ENCODE data around the gene ZNF500.

ZNF500 gene

GRCh38 chr16:4767872-4768548, 1.0 kb upstream of the ZNF500 start:
- no peak for ATAC-seq
- H3K27ac Mint-ChIP-seq: peak overlapping the region; percentile 84
- no peaks in the 10 kb centered on the region for H3K9me3 Mint-ChIP-seq
- H3K4me1 Mint-ChIP-seq: peaks cover 38% of the 10 kb centered on the region
- peaks cover 12% of the 10 kb centered on the region for H3K36me3 Mint-ChIP-seq
- H3K27me3 Mint-ChIP-seq: no peaks in the 10 kb centered on the region
- H3K4me3 Mint-ChIP-seq: peak overlapping the region; percentile 95

GRCh38 chr16:4765511-4766474, 1.2 kb downstream of the ZNF500 start:
- peaks cover 44% of the 10 kb centered on the region for H3K4me1 Mint-ChIP-seq
- no peaks in the 10 kb centered on the region for H3K27me3 Mint-ChIP-seq
- peak overlapping the region; percentile 95 for H3K4me3 Mint-ChIP-seq
- ATAC-seq: no peak
- no peaks in the 10 kb centered on the region for H3K9me3 Mint-ChIP-seq
- H3K27ac Mint-ChIP-seq: peak overlapping the region; percentile 84
- H3K36me3 Mint-ChIP-seq: peaks cover 28% of the 10 kb centered on the region

- Mint-ChIP-seq H3K9me3 (no peaks in the 10 kb centered on the region), H3K36me3 (peaks cover 42% of the 10 kb centered on the region), H3K27ac (no peak overlapping the region), H3K4me1 (peaks cover 43% of the 10 kb centered on the region), H3K27me3 (no peaks in the 10 kb centered on the region), H3K4me3 (no peak overlapping the region)
- no peak for ATAC-seq
These were observed 3.2 kb downstream of the ZNF500 start for GRCh38 chr16:4763791-4764190.

- H3K4me3 Mint-ChIP-seq: no peak overlapping the region
These were observed 4.8 kb downstream of the ZNF500 start for GRCh38 chr16:4762205-4762604.

GRCh38 chr16:4760221-4760910, 6.6 kb downstream of the ZNF500 start:
- Mint-ChIP-seq H3K27me3 (no peaks in the 10 kb centered on the region), H3K9me3 (no peaks in the 10 kb centered on the region), H3K4me1 (peaks cover 13% of the 10 kb centered on the region), H3K4me3 (no peak overlapping the region), H3K27ac (no peak overlapping the region), H3K36me3 (peaks cover 60% of the 10 kb centered on the region)
- no peak for ATAC-seq

More at GRCh38 chr16:4762205-4762604, 4.8 kb downstream of the ZNF500 start:
- ATAC-seq: no peak
- Mint-ChIP-seq H3K27me3 (no peaks in the 10 kb centered on the region), H3K9me3 (no peaks in the 10 kb centered on the region), H3K36me3 (peaks cover 52% of the 10 kb centered on the region), H3K4me1 (peaks cover 27% of the 10 kb centered on the region), H3K27ac (no peak overlapping the region)

GRCh38 chr16:4755687-4756086, 11.3 kb downstream of the ZNF500 start:
- no peaks in the 10 kb centered on the region for H3K27me3 Mint-ChIP-seq
- no peak overlapping the region for H3K4me3 Mint-ChIP-seq
- no peak for ATAC-seq
- peaks cover 6% of the 10 kb centered on the region for H3K4me1 Mint-ChIP-seq
- no peak overlapping the region for H3K27ac Mint-ChIP-seq
- H3K9me3 Mint-ChIP-seq: no peaks in the 10 kb centered on the region
- peaks cover 54% of the 10 kb centered on the region for H3K36me3 Mint-ChIP-seq

- Mint-ChIP-seq H3K9me3 (no peaks in the 10 kb centered on the region), H3K27me3 (no peaks in the 10 kb centered on the region), H3K4me3 (no peak overlapping the region), H3K4me1 (peaks cover 3% of the 10 kb centered on the region), H3K27ac (no peak overlapping the region), H3K36me3 (peaks cover 46% of the 10 kb centered on the region)
- ATAC-seq: no peak
These were observed 12.1 kb downstream of the ZNF500 start for GRCh38 chr16:4754865-4755264.

GRCh38 chr16:4753227-4753626, 13.7 kb downstream of the ZNF500 start:
- H3K27ac Mint-ChIP-seq: no peak overlapping the region
- no peak for ATAC-seq
- H3K27me3 Mint-ChIP-seq: no peaks in the 10 kb centered on the region
- H3K4me3 Mint-ChIP-seq: no peak overlapping the region
- no peaks in the 10 kb centered on the region for H3K9me3 Mint-ChIP-seq
- H3K4me1 Mint-ChIP-seq: peaks cover 13% of the 10 kb centered on the region
- peaks cover 35% of the 10 kb centered on the region for H3K36me3 Mint-ChIP-seq

- H3K27me3 Mint-ChIP-seq: no peaks in the 10 kb centered on the region
- H3K36me3 Mint-ChIP-seq: peaks cover 31% of the 10 kb centered on the region
- no peak overlapping the region for H3K27ac Mint-ChIP-seq
- H3K4me1 Mint-ChIP-seq: peaks cover 20% of the 10 kb centered on the region
- no peak overlapping the region for H3K4me3 Mint-ChIP-seq
- no peak for ATAC-seq
- no peaks in the 10 kb centered on the region for H3K9me3 Mint-ChIP-seq
These were observed 14.4 kb downstream of the ZNF500 start for GRCh38 chr16:4752351-4753100.

- Mint-ChIP-seq H3K9me3 (no peaks in the 10 kb centered on the region), H3K4me3 (no peak overlapping the region), H3K27me3 (no peaks in the 10 kb centered on the region), H3K27ac (no peak overlapping the region), H3K4me1 (peaks cover 28% of the 10 kb centered on the region), H3K36me3 (peaks cover 28% of the 10 kb centered on the region)
- no peak for ATAC-seq
These were observed 16.1 kb downstream of the ZNF500 start for GRCh38 chr16:4750896-4751295.

GRCh38 chr16:4749700-4750257, 17.2 kb downstream of the ZNF500 start:
- peaks cover 17% of the 10 kb centered on the region for H3K36me3 Mint-ChIP-seq
- H3K27me3 Mint-ChIP-seq: no peaks in the 10 kb centered on the region
- H3K27ac Mint-ChIP-seq: no peak overlapping the region
- H3K9me3 Mint-ChIP-seq: no peaks in the 10 kb centered on the region
- ATAC-seq: peak; percentile 31
- H3K4me3 Mint-ChIP-seq: no peak overlapping the region
- peaks cover 28% of the 10 kb centered on the region for H3K4me1 Mint-ChIP-seq

GRCh38 chr16:4748682-4749411, 18.1 kb downstream of the ZNF500 start:
- peaks cover 16% of the 10 kb centered on the region for H3K36me3 Mint-ChIP-seq
- H3K27me3 Mint-ChIP-seq: no peaks in the 10 kb centered on the region
- peaks cover 28% of the 10 kb centered on the region for H3K4me1 Mint-ChIP-seq
- no peak for ATAC-seq
- no peak overlapping the region for H3K27ac Mint-ChIP-seq
- no peak overlapping the region for H3K4me3 Mint-ChIP-seq
- no peaks in the 10 kb centered on the region for H3K9me3 Mint-ChIP-seq

GRCh38 chr16:4747906-4748681, 18.9 kb downstream of the ZNF500 start:
- Mint-ChIP-seq H3K9me3 (no peaks in the 10 kb centered on the region), H3K4me3 (peak overlapping the region; percentile 15), H3K27ac (peak overlapping the region; percentile 67), H3K4me1 (peaks cover 33% of the 10 kb centered on the region), H3K36me3 (peaks cover 12% of the 10 kb centered on the region), H3K27me3 (peaks cover 7% of the 10 kb centered on the region)
- ATAC-seq: no peak

Data from stimulated activated memory B cell treated with anti-CD40 and anti-IgM and Interleukin-4, amounts not matched to agents 10 μg/mL and 1 μg/mL and 100 μg/mL, for 72 hours (primary cell).